Activated CD4-positive, alpha-beta T cell treated with anti-CD3 and anti-CD28 coated beads for 36 hours (primary cell): ENCODE results near the gene LRRFIP1. TPM values are rescaled to one million over a fixed set of nuclear protein-coding genes. Genes with fewer than 3 reads are reported as not detected.

Experiments used
- ATAC-seq: fragments of 200-7000 bp; cut with Tn5 transposase; one replicate; pipeline ENCODE4 v1.10.0; 2021; ENCODE audit warnings: mild to moderate bottlenecking, moderate library complexity
- CTCF ChIA-PET: fragments of 350-600 bp; sonication (Branson Sonifier 250); formaldehyde crosslinking; loops from one replicate; lab custom pipeline; 2021; ENCODE audit warnings: antibody characterized with exemption; lab: Charles Lee
- POLR2A ChIA-PET: fragments of 350-600 bp; sonication (Branson Sonifier 250); formaldehyde crosslinking; loops from one replicate; lab custom pipeline; 2021; ENCODE audit warnings: antibody characterized with exemption, inconsistent platforms; lab: Charles Lee
- DNase-seq: peaks from one replicate; pipeline ENCODE4 v3.0.0-alpha.2; 2020
- H3K27ac Mint-ChIP-seq: one replicate; pipeline ENCODE4 v1.8.0; 2021; ENCODE audit warnings: mixed read lengths
- H3K27me3 Mint-ChIP-seq: one replicate; pipeline ENCODE4 v1.8.0; 2021; ENCODE audit warnings: mixed read lengths
- H3K36me3 Mint-ChIP-seq: one replicate; pipeline ENCODE4 v1.8.0; 2021; ENCODE audit warnings: low read depth, mixed read lengths
- H3K4me1 Mint-ChIP-seq: one replicate; pipeline ENCODE4 v1.8.0; 2021; ENCODE audit warnings: mixed read lengths
- H3K4me3 Mint-ChIP-seq: one replicate; pipeline ENCODE4 v1.8.0; 2021; ENCODE audit warnings: mild to moderate bottlenecking, moderate library complexity, mixed read lengths
- H3K9me3 Mint-ChIP-seq: one replicate; pipeline ENCODE4 v1.8.0; 2021; ENCODE audit warnings: low read depth, mixed read lengths
- intact Hi-C, 2 experiments: fragments of 100-400 bp; cut with DNase I in 1 of 2; cut with micrococcal nuclease in 1 of 2; formaldehyde crosslinking; loops; one replicate each; pipeline versions ENCODE4 v1.14.2 to v1.15.1; 2022 to 2024; cut with DNase I, micrococcal nuclease
- total RNA-seq, 2 experiments: library from RNA; stranded (reverse); gene quantifications; one replicate each; pipeline ENCODE4 v1.2.3, GENCODE V29; 2021

Gene LRRFIP1
- total RNA-seq, 2 experiments from 2014 or later: 234 to 235 TPM

DNA sequence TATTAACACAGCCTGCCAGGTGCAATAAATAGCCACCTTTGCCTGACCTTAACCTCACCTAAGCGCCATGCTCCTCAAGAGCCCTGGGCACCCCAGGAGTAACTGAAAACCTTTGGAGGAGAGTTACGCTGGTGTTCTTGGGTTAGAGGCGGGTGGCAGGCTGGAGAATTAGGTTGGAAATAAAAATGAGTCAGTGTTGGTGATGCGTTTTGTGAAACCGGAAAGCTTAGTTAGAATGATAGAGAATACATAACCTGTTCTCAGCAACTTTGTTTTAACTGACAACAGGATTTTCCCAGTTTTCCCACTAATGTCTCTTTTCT is 17.0 kb downstream of the LRRFIP1 start:
- ChIA-PET CTCF (no interaction called here), POLR2A (no interaction called here)
- ATAC-seq: no peak
- Mint-ChIP-seq H3K4me1 (no peaks in the 10 kb centered on the region), H3K9me3 (no peaks in the 10 kb centered on the region), H3K4me3 (no peak overlapping the region), H3K27me3 (no peaks in the 10 kb centered on the region), H3K27ac (no peak overlapping the region), H3K36me3 (no peaks in the 10 kb centered on the region)
- intact Hi-C loops: no loop called here
- no peak for DNase-seq

DNA sequence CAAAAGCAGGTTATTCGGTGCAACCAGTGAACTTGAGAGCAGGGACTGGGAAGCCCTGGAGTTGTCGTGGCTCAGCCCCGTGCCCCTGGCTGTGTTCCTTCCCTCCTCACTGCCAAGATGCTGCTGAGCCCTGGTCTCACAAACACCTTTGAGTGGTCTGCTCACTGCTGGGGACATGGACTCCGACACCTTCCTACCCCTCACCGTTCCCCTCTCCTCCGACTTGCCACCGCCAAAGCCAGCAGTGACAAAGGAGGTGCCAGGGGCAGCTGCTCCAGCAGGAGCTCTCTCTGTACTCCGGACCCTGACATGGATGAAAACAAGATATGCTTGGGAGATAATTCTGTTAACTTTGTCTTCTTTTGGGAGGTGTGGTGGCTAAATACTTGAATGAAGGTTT is 17.9 kb downstream of the LRRFIP1 start:
- intact Hi-C loops: no loop called here
- ChIA-PET CTCF (no interaction called here), POLR2A (no interaction called here)
- H3K27ac Mint-ChIP-seq: no peak overlapping the region
- no peaks in the 10 kb centered on the region for H3K36me3 Mint-ChIP-seq
- DNase-seq (no peak), ATAC-seq (no peak)
- no peaks in the 10 kb centered on the region for H3K9me3 Mint-ChIP-seq
- no peaks in the 10 kb centered on the region for H3K4me1 Mint-ChIP-seq
- H3K27me3 Mint-ChIP-seq: no peaks in the 10 kb centered on the region
- no peak overlapping the region for H3K4me3 Mint-ChIP-seq

DNA sequence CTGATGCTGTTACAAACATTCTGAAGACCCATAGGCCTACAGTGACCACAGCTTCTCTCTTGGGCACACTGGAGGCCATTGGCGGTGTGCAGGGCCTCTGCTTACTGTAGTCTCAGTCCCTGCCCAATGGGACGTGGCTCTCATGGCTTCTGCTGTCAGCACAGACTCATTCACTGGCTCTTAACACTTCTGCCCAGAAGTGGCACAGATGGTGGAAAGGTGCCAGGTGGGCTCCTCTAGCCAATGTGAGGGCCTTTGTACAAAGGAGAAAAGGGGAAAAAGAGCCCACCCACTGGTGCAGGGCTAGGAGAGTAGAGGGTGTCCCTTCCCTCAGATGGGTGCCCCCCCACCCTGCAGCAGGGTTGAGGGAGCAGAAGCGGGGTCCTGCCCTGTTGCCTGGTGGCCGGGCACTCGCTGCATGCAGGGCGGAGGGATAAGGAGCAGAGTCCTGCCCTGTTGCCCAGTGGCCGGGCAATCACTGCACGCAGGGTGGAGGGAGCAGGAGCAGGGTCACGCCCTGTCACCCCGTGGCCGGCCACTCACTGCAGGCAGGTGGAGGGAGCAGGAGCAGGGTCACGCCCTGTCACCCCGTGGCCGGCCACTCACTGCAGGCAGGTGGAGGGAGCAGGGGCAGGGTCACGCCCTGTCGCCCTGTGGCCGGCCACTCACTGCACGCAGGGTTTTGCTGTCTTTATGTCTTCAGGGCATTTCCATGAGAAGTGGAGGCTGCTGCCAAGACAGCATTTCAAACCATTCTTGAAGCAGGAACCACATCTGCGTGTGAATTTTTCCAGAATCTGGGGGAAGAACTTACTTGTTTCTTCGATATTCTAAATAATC is 20.0 kb downstream of the LRRFIP1 start:
- peaks cover 1% of the 10 kb centered on the region for H3K27me3 Mint-ChIP-seq
- DNase-seq (no peak), ATAC-seq (no peak)
- peaks cover 2% of the 10 kb centered on the region for H3K9me3 Mint-ChIP-seq
- ChIA-PET CTCF (interaction anchor here (0.9 kb wide), 1 partner anchor 25 kb away, joined by 3 read pairs; no protein-coding TSS in a partner anchor), POLR2A (no interaction called here)
- H3K4me1 Mint-ChIP-seq: no peaks in the 10 kb centered on the region
- peaks cover 3% of the 10 kb centered on the region for H3K36me3 Mint-ChIP-seq
- no peak overlapping the region for H3K27ac Mint-ChIP-seq
- H3K4me3 Mint-ChIP-seq: no peak overlapping the region
- intact Hi-C loops: no loop called here

DNA sequence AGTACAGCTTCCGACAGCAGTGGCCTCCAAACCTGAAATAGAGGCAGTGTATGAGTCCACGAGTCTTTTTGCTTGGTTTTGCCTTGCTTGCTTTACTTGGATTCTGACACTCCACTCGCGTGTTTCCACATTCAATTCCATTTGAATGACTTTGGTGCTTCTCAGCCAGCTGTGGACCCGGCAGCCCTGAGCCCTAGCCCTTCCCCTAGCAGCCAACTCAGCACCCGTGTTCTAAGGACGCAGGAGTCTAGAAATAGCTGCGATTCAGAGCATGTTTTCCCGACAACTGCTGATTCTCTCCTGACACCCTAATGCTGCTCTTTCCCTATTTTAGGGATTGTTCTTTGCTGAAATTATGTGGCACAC is 20.6 kb downstream of the LRRFIP1 start:
- ATAC-seq (no peak), DNase-seq (no peak)
- ChIA-PET CTCF (no interaction called here), POLR2A (no interaction called here)
- H3K9me3 Mint-ChIP-seq: peaks cover 2% of the 10 kb centered on the region
- peaks cover 1% of the 10 kb centered on the region for H3K27me3 Mint-ChIP-seq
- H3K4me3 Mint-ChIP-seq: no peak overlapping the region
- no peak overlapping the region for H3K27ac Mint-ChIP-seq
- H3K36me3 Mint-ChIP-seq: peaks cover 3% of the 10 kb centered on the region
- intact Hi-C loops: no loop called here
- H3K4me1 Mint-ChIP-seq: no peaks in the 10 kb centered on the region

DNA sequence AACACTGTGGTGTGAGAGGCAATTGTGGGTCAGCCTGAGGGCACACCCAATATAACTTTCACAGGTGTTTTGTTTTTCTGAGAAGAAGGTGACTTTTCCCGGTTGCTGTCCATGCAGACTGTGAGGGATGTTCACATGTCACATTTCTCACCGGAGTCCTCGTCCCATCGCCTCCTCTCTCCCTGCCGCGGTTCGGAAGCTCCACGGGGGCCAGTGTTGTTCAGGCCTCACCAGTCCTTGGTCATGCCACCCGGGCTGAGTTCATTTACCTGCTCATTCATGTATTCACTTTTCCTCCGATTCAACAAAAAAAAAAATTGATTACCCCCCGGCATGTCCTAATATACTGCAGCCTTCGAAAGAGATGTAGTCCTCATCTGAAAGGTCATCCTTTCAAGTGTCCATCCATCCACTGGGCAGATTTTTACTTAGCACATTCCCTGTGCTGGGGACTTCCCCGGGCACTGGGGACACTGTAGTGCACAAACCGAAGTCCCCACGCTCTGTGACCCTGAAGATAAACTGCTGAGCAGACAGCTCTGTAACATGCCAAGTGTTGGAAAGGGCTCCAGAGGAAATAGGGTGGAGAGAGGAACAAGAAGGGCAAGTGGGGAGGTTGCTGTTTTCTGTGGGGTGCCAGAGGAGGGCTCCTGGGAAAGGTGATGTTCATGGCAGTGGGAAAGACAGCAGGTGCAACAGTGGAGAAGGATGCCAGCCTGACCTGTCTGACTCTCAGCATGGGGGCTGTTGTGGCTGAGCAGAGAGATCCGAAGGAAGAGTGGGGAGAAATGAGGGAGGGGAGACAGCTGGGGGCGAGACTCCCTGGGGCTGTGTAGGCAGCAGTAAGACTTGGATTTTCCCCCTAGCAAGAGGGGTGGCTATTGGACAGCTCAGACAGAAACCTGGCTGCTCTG is 22.4 kb downstream of the LRRFIP1 start:
- H3K4me1 Mint-ChIP-seq: peaks cover 2% of the 10 kb centered on the region
- no peak for DNase-seq
- H3K36me3 Mint-ChIP-seq: peaks cover 3% of the 10 kb centered on the region
- ChIA-PET CTCF (no interaction called here), POLR2A (no interaction called here)
- ATAC-seq: no peak
- no peak overlapping the region for H3K27ac Mint-ChIP-seq
- peaks cover 2% of the 10 kb centered on the region for H3K9me3 Mint-ChIP-seq
- peaks cover 1% of the 10 kb centered on the region for H3K27me3 Mint-ChIP-seq
- no peak overlapping the region for H3K4me3 Mint-ChIP-seq
- intact Hi-C loops: no loop called here

DNA sequence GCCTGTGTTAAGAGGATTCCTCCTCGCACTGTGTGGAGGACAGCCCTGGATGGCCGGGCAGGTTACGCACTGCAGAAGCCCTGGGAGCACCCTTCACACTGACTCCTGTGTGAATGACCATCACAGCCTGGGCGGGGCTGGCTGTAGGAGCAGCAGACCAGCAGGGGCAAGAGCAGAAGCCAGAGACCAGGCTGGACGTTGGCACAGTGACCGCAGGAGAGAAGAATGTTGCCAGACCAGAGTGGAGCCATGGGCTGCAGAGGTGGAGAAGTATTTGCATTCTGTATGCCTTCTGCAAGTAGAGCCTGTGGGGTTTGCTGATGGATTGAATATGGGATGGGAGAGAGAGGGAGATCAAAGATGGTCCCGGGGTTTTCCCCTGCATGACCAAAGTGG is 23.1 kb downstream of the LRRFIP1 start:
- no peak overlapping the region for H3K27ac Mint-ChIP-seq
- DNase-seq (no peak), ATAC-seq (no peak)
- H3K27me3 Mint-ChIP-seq: peaks cover 1% of the 10 kb centered on the region
- peaks cover 3% of the 10 kb centered on the region for H3K36me3 Mint-ChIP-seq
- H3K9me3 Mint-ChIP-seq: peaks cover 2% of the 10 kb centered on the region
- no peak overlapping the region for H3K4me3 Mint-ChIP-seq
- H3K4me1 Mint-ChIP-seq: peaks cover 7% of the 10 kb centered on the region
- ChIA-PET POLR2A (no interaction called here), CTCF (no interaction called here)
- intact Hi-C loops: no loop called here

DNA sequence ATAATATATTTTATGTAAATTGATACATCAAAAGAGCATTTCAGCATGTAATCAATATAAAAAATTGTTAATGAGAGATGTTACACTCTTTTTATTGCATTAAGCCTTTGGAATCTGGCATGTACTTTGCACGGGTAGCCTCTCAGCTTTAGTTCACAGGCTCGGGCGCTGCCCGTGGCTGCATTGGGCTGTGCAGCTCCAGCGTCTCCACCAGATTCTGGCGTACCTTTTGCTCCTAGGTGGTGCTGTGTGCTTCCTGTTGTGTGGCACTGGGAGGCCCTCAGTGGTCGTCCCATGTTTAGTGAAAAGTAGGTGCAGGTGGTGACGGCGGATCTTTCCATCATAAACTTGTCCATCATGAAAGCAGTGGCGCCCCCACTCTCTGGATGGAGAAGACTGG is 24.4 kb downstream of the LRRFIP1 start:
- Mint-ChIP-seq H3K27me3 (peaks cover 1% of the 10 kb centered on the region), H3K36me3 (peaks cover 3% of the 10 kb centered on the region), H3K27ac (no peak overlapping the region), H3K4me1 (peaks cover 11% of the 10 kb centered on the region), H3K9me3 (peaks cover 2% of the 10 kb centered on the region), H3K4me3 (no peak overlapping the region)
- intact Hi-C loops: no loop called here
- ATAC-seq: no peak
- POLR2A ChIA-PET: no interaction called here
- CTCF ChIA-PET: no interaction called here
- no peak for DNase-seq

DNA sequence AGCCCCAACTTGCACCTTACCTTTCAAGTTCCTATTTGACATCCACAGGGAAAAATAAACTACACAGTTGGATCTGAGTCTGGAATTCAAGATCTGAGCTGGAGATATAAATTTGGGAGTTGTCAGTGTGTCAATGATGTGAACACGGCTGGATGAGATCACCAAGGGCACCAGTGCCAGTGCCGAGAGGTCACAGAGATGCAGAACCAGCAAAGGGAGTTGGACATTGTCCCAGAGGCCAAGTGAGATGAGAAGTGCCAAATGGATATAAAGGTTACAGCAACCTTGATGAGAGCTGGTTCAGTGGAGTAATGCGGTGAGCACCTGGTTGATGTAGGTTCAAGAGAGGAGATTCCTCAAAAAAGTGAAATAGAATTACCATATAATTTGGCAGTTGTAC is 24.8 kb downstream of the LRRFIP1 start:
- ATAC-seq (no peak), DNase-seq (no peak)
- Mint-ChIP-seq H3K27me3 (peaks cover 1% of the 10 kb centered on the region), H3K36me3 (peaks cover 3% of the 10 kb centered on the region), H3K27ac (no peak overlapping the region), H3K9me3 (peaks cover 2% of the 10 kb centered on the region), H3K4me3 (no peak overlapping the region), H3K4me1 (peaks cover 11% of the 10 kb centered on the region)
- CTCF ChIA-PET: no interaction called here
- POLR2A ChIA-PET: no interaction called here
- intact Hi-C loops: no loop called here

DNA sequence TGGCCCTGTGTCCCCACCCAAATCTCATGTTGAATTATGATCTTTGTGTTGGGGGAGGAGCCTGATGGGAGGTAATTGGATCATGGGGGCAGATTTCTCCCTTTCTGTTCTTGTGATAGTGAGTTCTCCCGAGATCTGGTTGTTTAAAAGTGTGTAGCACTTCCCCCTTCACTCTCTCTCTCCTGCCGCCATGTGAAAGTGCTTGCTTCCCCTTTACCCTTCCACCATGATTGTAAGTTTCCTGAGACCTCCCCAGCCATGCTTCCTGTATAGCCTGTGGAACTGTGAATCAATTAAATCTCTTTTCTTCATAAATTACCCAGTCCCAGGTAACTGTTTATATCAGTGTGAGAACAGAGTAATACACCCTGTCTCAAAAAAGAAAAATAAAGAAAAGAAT is 25.5 kb downstream of the LRRFIP1 start:
- no peak for DNase-seq
- Mint-ChIP-seq H3K4me3 (no peak overlapping the region), H3K36me3 (peaks cover 3% of the 10 kb centered on the region), H3K27me3 (peaks cover 1% of the 10 kb centered on the region), H3K9me3 (peaks cover 2% of the 10 kb centered on the region), H3K27ac (no peak overlapping the region), H3K4me1 (peaks cover 11% of the 10 kb centered on the region)
- intact Hi-C loops: no loop called here
- no peak for ATAC-seq
- ChIA-PET POLR2A (no interaction called here), CTCF (no interaction called here)

DNA sequence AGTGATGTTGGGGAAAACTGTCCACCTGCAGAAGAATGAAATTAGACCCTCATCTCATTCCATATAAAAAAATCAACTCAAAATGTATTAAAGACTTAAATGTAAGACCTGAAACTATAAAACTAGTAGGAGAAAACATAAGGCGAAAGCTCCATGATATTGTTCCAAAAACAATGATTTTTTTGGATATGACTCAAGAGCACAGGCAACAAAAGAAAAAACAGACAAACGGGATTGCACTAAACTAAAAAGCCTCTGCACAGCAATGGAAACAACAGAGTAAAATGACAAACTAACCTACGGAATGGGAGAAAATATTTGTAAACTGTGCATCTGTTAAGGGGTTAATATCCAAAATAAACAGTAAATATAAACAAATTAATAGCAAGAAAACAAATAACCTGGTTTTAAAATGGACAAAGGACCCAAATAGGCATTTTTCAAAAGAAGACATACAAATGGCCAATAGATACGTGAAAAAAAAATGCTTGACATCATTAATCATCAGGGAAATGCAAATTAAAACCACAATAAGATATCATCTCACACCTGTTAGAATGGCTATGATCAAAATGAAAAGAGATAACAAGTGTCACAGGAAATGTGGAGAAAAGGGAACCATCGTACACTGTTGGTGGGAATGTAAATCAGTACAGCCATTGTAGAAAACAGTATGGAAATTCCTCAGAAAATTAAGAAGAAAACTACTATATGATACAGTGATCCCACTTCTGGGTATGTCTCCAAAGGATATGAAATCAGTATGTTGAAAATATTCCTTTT is 26.6 kb downstream of the LRRFIP1 start:
- intact Hi-C loops: no loop called here
- H3K27ac Mint-ChIP-seq: no peak overlapping the region
- no peak for ATAC-seq
- peaks cover 3% of the 10 kb centered on the region for H3K36me3 Mint-ChIP-seq
- H3K4me1 Mint-ChIP-seq: peaks cover 11% of the 10 kb centered on the region
- POLR2A ChIA-PET: no interaction called here
- DNase-seq: no peak
- H3K27me3 Mint-ChIP-seq: peaks cover 1% of the 10 kb centered on the region
- CTCF ChIA-PET: no interaction called here
- peaks cover 2% of the 10 kb centered on the region for H3K9me3 Mint-ChIP-seq
- no peak overlapping the region for H3K4me3 Mint-ChIP-seq

DNA sequence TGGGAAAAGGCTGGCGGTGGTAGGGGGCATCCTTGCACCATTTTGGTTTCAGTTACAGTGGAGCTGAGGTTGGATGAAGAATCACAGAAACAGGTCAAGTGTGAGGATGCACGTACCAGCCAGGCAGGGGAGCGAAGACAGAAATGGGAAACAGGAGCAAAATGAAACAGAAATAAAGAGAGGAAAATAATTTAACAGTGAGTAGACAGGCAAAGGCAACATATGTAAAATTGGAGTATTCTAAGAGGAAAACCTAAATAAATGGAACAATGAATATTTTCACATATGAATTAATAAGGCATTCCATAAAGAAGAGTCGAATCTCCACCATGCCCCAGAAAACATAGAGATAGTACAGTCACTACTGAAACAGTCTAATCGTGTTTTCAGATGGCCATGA is 29.7 kb downstream of the LRRFIP1 start:
- peaks cover 11% of the 10 kb centered on the region for H3K4me1 Mint-ChIP-seq
- no peaks in the 10 kb centered on the region for H3K27me3 Mint-ChIP-seq
- CTCF ChIA-PET: interaction anchor here (1.6 kb wide), 1 partner anchor 16 kb away, joined by 5 read pairs; no protein-coding TSS in a partner anchor

More for the DNA sequence above, 29.7 kb downstream of the LRRFIP1 start:
- ATAC-seq: no peak
- POLR2A ChIA-PET: no interaction called here
- H3K9me3 Mint-ChIP-seq: peaks cover 2% of the 10 kb centered on the region
- peaks cover 1% of the 10 kb centered on the region for H3K36me3 Mint-ChIP-seq
- intact Hi-C loops: no loop called here
- no peak overlapping the region for H3K27ac Mint-ChIP-seq
- DNase-seq: no peak
- no peak overlapping the region for H3K4me3 Mint-ChIP-seq
